AG20443 (cell line): ENCODE data around the gene NKD2.

Experiments
- DNase-seq: peaks from one replicate; pipeline ENCODE4 v3.0.0; 2012; ENCODE audit warnings: low spot score, mixed read lengths

The NKD2 gene

DNA sequence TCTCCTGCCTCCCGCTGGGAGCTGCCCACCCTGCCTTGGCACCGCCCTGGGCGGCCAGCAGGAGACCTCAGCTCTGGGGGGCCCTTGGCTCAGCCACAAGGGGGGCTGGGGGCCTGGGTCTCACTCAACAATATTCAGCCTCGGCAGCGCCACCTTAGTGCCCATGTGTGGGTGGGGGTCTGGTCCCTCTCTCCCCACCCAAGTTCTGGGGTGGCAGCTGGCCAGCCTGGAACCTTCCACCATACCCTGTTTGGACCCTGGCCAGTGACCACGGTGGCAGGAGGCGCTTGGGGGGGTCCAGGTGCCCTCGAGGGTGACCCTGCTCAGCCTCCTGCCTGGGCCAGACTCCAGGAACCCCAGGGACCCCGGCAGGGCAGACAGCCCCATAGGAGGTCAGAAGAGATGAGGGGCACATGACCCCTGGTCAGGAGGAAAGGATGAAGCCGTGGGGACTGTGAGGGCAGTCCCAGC lies 22.2 kb downstream of the NKD2 start:
- no peak for DNase-seq

GRCh38 chr5:1031306-1031959 lies 22.8 kb downstream of the NKD2 start:
- DNase-seq: no peak

GRCh38 chr5:1032011-1032410 lies 23.4 kb downstream of the NKD2 start:
- DNase-seq: no peak

- no peak for DNase-seq
Observed at GRCh38 chr5:1032551-1033027, 24.0 kb downstream of the NKD2 start.

DNA sequence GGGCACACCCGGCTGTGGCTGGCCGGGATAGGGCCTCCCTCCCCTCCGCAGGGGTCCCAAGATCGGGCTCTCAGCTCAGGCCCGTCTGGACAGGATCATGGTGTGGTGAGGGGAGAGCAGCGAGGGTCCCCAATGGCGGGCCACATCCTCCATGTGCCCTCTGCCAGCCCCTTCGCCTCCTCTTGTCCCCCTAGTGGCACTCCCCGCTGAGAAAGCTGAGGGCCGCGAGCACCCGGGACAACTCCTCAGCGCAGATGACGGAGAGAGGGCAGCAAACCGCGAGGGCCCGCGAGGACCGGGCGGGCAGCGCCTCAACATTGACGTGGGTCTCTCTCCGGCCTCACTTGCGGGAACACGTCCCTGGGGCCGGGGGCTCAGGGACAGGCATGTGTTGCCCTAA lies 24.6 kb downstream of the NKD2 start:
- no peak for DNase-seq

DNA sequence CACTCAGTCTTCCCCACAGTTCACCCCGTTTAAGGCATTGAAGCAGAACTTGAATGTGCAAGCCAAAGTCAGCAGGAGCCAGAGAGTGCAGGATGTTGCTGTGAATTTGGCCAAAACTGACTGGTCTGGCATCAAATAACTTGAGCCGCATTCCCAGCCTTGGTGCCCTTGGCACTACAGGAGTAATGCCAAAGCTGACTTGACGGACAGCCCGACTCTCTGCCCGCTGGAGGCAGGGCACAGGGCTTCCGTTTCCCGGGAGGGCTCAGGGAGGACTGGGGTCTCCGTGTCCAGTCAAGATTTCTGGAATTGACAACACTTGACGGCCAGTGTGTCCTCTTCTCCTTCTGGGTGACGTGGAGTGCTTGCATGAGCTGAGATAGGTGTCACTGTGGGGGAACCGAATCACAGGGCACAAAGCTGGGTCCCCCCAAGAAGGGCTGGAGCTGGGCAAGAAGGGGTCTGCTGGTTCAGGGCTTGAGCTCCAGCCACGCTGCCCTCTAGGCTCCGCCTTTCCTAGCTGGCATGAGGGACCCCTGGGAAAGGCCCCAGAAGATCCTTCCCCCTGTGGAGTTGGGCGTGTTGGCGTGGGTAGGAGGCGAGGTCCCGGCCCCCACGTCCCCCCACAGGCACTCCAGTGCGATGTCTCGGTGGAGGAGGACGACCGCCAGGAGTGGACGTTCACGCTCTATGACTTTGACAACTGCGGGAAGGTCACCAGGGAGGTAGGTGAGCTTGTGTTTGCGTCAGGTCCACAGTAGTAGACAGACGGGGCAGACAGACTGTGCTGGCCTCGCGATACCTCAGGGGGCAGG lies 25.2 kb downstream of the NKD2 start:
- no peak for DNase-seq

DNA sequence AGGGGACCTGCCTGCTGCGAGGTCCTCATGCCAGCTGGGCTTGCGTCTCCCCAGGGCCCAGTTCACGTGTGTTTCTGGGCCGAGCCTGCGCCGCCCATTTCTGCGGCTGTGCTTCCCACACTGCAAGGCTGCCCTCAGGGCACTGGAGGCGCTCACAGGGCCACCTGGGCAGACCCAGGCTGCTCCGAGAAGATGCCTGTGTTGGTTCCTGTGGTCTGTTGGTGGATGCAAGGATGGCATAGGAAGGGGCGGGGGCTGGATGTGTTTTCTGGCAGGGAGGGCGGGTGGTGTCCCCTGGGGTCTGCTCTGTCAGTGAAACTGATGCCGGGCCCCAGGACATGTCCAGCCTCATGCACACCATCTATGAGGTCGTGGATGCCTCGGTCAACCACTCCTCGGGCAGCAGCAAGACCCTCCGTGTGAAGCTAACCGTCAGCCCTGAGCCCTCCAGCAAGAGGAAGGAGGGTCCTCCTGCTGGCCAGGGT lies 25.9 kb downstream of the NKD2 start:
- DNase-seq: no peak

- DNase-seq: no peak
Observed at GRCh38 chr5:1034986-1035385, 26.4 kb downstream of the NKD2 start.

DNA sequence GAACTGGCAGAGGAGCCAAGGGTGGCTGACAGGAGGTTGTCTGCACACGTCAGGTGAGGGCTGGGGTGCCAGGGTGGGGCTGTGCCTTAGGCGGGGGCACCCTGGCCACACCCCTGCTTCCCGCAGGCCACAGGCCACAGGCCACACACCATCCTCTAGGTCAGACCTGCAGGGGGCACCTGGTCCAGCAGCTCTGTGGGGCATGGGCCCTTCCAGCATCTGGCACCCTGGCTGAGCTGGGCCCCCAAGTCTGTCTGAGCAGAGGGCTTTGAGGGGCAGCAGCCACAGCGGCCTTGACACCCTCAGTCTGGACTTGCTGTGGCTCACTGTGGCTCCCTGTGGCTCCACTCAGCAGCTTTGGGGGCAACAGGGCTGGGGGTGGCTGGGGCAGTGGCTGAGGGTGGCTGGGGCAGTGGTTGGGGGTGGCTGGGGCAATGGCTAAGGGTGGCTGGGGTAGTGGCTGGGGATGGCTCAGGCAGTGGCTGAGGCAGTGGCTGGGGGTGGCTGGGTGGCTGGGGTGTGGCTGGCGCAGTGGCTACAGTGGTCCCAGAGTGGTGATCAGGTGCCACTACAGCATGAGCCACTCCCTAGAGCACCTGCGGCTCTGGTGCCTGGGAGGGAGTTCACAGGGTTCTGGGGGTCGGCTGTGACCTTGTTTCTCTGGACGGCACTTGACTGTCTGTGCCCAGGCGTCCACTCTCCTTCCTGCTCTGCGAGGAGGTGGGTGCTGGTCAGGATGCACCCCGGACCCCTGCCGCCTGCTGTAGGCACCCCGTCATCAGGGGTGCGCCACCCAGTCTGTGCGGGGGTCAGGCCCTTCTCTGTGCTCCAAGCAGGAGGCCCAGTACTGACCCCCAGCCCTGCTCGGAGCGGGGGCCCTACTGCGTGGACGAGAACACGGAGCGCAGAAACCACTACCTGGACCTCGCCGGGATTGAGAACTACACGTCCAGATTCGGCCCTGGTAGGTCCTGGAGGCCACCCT lies 27.1 kb downstream of the NKD2 start:
- no peak for DNase-seq

- no peak for DNase-seq
Observed at GRCh38 chr5:1036504-1037122, 28.0 kb downstream of the NKD2 start.

- DNase-seq: no peak
Observed at GRCh38 chr5:1037123-1037670, 28.6 kb downstream of the NKD2 start.

- no peak for DNase-seq
Observed at GRCh38 chr5:1037671-1038416, 29.2 kb downstream of the NKD2 start.

DNA sequence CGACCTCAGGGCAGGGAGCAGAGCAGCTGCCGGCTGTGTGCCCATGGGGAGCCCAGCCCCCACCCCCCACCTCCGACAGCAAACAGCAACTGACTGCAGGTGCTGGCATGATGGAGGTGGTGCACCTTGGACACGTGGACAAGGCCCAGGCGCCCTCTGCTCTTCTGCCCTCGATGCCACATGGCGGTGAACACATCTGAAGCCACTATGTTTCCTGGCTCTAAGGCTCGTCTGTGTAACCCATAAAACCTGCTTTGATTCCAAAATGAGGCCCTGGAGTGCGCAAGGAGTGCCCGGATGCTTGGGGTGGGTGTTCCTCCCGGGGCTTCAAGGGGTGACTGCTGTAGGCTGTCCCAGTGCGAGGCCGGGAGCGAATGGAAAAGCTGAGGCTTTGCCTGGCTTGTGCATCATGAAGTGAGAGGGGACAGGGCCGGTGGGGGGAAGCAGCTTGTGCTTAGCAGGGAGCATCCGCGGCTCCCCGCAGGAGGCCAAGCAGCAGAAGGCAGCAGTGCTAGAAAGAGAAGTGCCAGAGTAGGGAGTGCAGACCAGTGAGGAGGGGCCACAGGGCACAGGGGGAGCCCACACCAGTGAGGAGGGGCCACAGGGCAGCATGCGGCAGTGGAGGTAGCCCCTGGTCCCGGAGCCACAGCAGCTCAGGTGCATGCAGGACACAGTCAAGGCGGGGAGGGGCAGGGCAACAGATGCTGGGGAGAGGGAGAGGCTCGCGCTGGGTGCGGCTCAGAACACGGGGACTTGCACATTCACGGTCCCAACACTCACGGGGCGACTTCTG lies 30.0 kb downstream of the NKD2 start:
- no peak for DNase-seq

- DNase-seq: no peak
Observed at GRCh38 chr5:1039210-1039548, 30.6 kb downstream of the NKD2 start.

DNA sequence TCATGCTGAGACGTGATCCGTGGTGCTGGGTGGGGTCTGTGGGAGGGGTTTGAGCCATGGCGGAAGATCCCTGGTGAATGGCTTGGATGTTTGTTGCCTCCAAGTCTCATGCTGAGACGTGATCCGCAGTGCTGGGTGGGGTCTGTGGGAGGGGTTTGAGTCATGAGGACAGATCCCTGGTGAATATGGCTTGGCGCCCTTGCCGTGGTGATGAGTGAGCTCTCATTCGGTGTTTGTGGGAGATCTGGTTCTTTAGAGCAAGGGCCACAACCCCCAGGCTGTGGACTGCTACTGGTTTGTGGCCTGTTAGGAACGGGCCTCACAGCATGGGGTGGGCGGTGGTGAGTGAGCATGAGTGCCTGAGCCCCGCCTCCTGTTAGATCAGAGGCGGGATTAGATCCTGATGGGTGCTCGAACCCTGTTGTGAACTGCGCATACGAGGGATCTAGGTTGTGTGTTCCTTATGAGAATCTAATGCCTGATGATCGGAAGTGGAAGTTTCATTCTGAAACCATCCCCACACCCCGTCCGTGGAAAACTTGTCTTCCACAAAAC lies 31.2 kb downstream of the NKD2 start:
- no peak for DNase-seq

DNA sequence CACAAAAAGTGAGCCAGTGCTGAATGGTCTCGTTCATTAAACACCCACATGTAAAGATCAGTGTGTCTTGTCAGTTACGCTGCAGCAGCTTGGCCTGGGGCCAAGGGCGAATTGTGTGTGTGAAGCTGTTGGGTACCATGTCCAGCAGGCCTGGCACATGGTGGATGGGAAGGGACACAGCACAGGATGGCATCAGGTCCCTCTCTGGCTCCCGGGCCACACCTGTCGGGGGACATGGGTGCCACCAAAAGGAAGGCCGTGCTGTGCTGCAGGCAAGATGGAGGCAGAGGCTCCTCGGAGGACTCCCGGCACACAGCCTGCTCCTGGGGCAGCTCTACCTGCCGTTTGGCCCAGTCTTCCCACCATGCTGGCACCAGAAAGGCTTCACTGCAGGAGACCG lies 32.0 kb downstream of the NKD2 start:
- no peak for DNase-seq

GRCh38 chr5:1041225-1042143 lies 32.9 kb downstream of the NKD2 start:
- no peak for DNase-seq

DNA sequence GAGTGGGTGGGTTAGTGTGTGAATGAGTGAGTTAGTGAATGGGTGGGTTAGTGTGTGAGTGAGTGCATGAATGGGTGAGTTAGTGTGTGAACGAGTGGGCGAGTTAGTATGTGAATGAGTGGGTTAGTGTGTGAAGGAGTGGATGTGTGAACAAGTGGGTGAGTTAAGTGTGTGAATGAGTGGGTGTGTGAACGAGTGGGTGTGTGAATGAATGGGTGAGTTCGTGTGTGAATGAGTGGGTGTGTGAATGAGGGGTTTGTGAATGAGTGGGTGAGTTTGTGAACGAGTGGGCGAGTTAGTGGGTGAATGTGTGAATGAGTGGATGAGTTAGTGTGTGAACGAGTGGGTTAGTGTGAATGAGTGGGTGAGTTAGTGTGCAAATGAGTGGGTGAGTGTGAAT lies 34.0 kb downstream of the NKD2 start:
- DNase-seq: no peak
